Urothelium cell line (cell line): Measurements from ENCODE around the gene CSTPP1.
"Not testable (repeated sequence)": the region's sequence is repeated elsewhere in the genome, so short reads cannot be mapped to it uniquely, and the experiment has no call there.

Source experiments
- DNase-seq: peaks from one replicate; pipeline ENCODE4 v3.0.0; 2011; ENCODE audit warnings: low spot score, mixed read lengths
- FAIRE-seq: peaks from 2 replicates; lab custom pipeline; 2011; peaks lifted over from hg19 to GRCh38; lab: Jason Lieb, UNC

Gene CSTPP1

DNA sequence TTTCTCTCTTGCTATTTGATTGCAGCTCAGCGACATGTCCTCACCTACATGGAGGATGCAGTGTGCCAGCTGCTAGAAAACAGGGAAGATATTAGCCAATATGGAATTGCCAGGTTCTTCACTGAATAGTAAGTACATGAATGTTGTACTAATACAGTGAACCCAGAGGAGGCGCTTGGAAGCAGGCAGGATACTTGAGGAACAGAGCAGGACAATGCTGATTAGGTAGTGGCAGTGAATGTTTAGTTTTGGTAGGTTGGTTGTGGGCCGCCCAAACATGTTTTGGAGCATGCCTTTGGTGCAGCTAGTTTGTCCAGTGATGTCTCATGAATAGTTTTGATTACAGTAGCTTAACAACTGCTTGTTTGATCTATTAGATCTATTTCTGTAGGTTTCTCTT lies 50.6 kb downstream of the CSTPP1 start:
- DNase-seq: no peak
- no peak for FAIRE-seq

DNA sequence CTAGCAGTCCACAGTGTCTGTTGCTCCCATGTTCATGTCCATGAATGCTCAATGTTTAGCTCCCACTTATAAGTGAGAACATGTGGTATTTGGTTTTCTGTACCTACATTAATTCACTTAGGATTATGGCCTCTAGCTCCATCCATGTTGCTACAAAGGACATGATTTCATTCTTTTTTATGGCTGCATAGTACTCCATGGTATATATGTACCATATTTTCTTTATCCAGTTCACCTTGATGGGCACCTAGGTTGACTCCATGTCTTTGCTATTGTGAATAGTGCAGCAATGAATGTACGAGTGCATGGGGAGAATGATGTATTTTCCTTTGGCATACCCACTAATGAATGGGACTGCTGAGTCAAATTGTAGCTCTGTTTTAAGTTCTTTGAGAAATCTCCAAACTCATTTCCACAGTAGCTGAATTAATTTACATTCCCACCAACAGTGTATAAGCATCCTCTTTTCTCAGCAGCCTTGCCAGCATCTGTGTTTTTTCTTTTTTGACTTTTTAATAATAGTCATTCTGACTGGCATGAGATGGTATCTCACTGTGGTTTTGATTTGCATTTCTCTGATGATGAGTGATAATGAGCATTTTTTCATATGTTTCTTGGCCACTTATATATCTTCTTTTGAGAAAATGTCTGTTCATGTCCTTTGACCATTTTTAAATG lies 53.4 kb downstream of the CSTPP1 start:
- not testable (repeated sequence) for DNase-seq, FAIRE-seq

DNA sequence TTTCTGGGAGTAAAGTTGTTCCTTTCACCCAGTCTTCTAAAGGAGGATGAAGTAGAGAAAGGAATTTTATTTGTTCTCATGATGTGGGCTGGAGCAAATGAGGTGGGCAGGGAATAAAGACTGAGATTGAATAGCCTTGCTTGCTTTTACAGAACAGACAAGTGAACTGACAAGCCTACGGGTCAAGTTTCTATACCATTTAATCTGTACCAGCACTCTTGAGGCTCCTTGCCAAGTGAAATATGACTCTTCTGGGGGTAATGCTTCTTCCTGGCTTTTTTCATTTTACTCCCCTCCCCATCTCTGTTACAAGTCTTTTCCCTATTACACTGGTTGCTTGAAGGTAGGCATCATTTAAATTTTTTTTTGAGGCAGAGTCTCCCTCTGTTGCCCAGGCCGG lies 54.8 kb downstream of the CSTPP1 start:
- FAIRE-seq: no peak
- no peak for DNase-seq

DNA sequence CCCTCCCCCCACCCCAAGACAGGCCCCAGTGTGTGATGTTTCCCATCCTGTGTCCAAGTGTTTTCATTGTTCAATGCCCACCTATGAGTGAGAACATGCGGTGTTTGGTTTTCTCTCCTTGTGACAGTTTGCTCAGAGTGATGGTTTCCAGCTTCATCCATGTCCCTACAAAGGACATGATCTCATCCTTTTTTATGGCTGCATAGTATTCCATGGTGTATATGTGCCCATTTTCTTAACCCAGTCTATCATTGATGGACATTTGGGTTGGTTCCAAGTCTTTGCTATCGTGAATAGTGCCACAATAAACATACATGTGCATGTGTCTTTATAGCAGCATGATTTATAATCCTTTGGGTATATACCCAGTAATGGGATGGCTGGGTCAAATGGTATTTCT lies 55.8 kb downstream of the CSTPP1 start:
- not testable (repeated sequence) for FAIRE-seq, DNase-seq

DNA sequence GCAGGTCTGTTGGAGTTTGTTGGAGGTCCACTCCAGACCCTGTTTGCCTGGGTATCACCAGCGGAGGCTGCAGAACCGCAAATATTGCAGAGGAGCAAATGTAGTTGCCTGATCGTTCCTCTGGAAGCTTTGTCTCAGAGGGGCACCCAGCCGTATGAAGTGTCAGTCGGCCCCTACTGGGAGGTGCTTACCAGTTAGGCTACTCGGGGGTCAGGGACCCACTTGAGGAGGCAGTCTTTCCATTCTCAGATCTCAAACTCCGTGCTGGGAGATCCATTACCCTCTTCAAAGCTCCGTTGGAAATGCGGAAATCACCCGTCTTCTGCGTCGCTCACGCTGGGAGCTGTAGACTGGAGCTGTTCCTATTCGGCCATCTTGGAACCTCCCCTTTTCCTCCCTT lies 61.2 kb downstream of the CSTPP1 start:
- DNase-seq, FAIRE-seq: not testable (repeated sequence)

DNA sequence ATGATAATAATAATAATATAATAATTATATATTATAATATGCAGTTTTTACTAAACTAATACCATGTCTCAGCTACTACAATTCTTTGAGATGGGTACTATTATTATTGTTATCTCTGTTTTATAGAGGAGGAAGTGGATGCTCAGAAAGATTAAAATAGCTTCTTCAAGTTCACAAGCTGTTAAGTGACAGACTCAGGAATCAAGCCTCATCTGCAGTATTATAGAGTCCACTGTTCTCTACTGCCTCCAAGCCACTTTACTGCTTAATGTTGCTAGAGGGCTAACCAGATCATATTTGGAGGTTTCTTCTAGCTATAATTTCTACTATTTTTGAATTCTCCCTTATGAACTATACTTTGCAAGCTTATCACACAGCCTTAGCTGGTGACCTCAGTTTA lies 62.7 kb downstream of the CSTPP1 start:
- no peak for FAIRE-seq
- DNase-seq: no peak

DNA sequence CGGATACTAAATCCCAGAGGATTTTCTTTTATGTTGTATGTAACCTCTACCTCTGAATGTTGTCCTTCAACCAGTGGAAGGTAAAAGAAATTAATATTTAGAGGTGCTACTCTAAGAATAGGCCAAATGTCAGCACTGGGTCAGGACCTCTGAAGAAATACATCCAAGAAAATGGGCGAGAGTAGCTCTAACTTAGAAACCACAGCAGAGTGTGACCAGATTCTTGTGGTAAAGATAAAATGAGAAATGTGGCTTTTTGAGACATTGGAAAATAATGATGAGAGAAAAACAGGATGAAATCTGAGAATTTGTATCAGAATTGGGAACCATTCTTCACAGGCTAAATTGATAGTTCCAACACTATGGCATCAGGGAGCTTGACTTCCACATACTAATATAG lies 63.5 kb downstream of the CSTPP1 start:
- FAIRE-seq: no peak
- no peak for DNase-seq

DNA sequence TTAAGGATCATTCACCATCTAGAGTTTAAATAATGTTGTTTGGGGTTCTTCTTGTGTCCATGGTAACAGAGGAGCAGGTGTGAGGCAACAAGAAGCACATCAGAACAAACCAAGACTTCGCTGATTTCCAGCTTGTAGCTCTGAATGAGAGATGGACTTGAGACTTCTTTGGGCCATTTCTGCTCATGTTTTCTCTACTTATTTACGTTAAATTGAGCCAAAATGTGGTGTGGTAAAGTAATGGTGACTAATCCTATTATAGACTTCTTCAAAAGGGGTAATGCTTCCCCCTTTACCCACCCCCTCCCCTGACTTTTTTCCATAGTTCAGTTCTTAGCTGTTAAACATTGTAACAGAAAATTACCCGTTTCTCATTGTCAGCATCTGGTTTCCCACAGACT lies 65.2 kb downstream of the CSTPP1 start:
- FAIRE-seq: no peak

DNA sequence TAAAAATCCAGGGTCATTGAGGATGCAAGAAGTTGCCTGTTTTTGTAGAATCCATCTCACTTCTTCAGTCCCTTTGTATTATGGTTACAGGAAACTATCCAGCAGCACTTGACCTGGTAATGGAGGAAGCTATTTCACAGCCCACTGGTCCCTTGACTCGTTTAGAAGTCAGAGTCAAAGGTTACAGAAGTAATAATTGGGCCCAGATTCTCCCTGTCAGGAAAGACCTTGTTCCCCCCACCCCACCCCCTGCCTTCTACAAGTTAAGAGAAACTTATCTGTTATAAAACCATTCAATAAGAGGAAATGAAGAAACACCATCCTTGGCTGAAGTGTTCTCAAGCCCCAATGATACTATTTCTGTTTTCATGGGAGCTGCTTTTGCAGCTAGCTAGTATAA lies 65.8 kb downstream of the CSTPP1 start:
- DNase-seq (no peak), FAIRE-seq (no peak)

More for the DNA sequence above, 65.2 kb downstream of the CSTPP1 start:
- no peak for DNase-seq

DNA sequence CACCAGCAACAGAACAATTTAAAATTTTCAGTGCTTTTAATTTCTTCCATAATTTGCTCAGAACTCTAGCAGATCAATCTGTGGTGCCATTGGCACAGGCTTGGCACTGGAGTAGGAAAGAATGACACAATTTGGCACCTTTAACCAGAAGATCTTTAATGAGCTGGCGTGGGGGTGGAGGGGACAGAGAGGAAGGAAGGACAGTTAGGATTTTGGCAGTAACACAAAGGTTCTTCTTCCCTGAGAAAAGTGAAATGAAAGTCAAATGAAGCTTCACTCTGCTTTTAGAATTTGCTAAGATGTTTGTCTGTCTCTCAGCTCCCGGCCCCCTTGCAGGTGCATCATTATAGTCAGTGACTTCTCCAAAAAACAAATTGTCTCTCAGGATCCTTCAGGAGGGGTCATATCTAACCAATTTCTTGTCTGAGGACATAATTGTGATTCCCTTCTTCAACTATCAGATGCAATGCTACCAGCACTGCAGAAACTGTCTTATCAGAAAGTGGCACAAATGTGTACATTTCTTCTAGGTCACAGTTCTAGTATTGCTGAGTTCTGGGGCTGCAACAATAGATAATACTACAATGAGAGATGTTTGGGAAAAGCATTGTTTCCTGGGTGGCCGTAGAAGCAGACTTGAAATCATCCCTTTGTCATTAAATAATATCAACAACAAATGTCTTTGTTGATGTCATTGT lies 66.8 kb downstream of the CSTPP1 start:
- DNase-seq: no peak
- no peak for FAIRE-seq

DNA sequence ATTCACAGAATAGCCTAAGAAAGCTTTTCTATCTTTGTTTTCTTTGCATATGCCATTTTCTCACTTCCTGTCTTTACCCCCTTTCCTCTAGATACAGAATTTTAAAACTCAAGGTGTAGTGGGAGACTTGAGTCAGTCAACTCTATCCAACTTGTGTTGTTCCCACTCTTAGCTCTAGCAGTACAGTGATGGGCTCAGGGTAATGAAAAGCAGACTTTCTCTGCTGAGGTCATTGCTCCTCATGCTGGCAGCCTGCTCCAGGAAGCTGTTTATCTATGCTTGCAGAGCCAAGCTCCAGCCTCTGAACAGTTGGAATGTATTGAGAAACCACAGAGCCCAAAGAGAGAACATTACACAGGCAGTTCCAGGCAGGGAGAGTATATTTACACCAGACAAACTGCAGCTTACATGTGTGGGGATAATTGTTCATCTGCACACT lies 68.1 kb downstream of the CSTPP1 start:
- DNase-seq (peak; percentile 31), FAIRE-seq (no peak)

DNA sequence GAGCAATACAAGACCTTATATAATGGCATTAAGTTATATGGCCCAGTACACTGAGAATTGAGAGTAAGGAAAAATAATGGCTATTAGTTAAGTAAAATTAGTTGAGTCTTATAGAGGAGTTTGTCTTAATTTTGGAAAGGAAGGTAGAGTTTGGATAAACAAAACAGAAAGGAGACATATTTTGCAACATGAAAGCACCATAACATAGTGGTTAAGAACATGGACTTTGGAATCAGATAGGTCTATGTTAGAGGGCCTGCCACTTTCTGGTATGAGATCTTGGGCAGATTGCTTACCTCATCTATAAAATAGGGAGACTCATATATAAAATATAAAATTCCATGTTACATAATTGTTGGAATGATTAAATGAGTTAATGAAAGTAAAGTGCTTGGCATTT lies 68.9 kb downstream of the CSTPP1 start:
- FAIRE-seq (no peak), DNase-seq (no peak)

DNA sequence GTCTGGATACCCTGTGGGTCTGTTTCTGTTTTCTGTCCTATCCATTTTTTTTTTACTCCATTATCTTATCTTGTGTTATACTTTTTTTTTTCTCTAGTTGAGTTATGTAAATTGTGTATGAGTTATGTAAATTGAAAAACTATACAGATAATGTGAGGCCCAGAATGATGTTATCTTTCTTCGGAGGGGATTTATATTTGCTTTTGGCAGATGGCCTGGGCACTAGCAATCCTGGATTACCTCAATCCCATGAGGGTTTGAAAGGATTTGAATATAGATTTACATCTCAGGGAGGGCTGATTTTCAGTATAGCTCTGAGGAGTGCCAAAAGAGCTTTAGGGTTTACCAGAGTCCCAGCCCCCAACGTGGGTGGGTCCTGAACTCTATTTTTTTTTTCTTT lies 71.0 kb downstream of the CSTPP1 start:
- no peak for FAIRE-seq
- no peak for DNase-seq

DNA sequence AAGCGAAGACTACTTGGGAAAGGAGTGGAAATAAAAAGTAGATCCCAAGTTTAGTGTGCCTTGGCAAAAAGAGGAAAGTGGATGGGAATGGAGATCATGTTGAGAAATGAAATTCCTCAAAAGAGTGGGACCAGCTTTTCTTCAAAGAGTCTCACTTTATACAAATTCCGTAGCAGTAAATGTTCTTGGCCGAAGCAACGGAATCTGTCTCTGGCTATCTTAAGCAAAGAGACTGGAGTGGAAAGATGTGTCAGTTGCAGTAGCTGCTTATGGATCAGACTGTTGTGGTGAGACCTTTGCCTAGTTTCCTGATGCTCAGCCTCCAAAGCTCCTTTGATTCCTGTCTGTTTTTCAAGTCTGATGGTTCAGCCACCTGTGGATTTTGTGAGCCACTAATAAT lies 73.6 kb downstream of the CSTPP1 start:
- FAIRE-seq (no peak), DNase-seq (no peak)

DNA sequence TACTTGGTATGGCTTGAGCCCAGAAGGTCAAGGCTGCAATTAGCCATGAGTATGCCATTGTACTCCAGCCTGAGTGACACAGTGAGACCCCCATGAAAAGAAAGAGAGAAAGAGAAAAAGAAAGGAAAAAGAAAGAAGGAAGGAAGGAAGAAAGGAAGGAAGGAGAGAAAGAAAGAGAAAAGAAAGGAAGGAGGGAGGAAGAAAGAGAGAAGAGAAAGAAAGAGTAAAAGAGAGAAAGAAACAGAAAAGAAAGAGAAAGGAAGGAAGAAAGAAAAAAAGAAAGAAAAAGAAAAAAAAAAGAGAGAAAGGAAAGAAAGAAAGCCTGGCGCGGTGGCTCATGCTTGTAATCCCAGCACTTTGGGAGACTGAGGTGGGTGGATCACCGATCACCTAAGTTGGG lies 77.5 kb downstream of the CSTPP1 start:
- FAIRE-seq (no peak), DNase-seq (no peak)

DNA sequence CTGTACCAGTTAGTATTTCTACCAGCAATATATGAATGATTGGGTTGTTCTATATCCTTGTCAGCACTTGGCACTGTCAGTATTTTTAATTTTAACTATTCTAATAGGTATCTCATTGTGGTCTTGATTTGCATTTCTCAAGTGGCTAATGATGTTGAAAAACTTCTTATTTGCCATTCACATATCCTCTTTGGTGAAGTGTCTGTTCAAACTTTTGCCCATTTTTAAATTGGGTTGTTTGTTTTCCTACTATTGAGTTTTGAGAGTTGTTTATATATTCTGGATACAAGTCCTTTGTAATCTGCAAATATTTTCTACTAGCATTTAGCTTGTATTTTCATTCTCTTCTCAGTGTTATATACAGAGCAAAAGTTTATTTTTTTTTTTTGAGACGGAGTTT lies 82.1 kb downstream of the CSTPP1 start:
- FAIRE-seq: no peak
- DNase-seq: no peak

DNA sequence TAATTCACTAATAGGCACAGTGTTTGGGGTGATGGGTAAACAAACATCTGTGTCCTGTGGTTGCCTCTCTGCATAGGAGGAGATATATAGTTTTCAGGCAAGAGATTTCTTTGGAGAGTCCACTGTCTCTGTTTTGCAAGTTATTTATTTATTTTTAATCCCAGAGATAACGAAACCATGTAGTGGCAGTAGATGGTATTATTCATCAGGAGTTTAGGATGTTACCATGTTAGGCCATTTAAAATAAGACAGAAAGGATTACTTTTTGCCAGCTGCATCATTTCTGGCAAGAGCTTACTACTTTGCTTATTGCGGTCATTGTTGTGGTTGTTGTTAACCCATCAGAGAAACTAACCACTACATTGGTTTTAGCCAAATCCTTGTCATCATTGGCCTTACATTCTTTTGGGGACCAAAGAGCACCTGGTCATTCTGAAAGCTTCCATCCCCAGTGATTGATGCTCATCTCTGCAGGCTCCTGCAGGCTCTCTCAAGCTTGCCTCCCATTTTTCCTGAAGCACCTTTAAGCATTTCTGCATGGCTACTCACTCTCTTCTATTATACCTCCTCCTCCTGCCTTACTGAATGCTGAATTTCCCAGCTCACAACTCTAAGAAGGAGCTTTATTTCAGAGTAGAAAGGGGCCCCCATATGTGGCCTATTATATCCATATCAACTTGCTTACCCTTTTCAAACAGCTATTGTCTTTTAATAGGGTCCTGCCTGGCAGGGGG lies 84.4 kb downstream of the CSTPP1 start:
- no peak for FAIRE-seq
- no peak for DNase-seq

DNA sequence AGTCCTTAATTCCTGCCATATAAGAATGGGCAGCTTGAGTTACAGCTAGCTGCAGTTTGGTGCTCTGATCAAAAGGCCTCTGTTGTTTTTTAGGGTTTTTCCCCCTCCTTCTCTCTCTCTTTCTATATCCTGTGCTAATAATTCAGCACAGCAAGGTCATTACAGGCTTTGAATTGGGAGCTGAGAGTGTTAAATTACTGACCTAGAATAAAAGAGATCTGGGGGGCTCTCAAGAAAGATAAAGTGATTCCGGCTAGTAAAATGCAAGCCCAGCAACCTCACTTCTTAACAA lies 84.9 kb downstream of the CSTPP1 start:
- FAIRE-seq (no peak), DNase-seq (no peak)

DNA sequence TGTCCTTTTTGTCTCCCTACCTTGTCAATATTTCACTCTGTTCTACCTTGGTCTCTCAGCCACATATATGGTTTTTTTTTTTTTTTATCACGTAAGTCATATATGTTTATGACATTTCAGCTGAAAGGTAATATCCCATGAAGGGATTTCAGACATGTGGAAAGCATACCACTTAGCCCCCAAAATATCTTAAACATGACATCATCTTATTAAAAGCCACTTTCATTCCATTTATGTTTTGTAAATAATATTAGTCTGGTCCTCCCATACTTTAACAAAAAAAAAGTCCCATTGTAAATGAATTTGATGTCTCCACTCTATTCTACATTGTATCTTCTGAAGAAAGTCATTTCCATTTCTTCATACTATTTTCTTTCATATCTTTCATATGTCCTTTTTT lies 85.4 kb downstream of the CSTPP1 start:
- DNase-seq: no peak
- no peak for FAIRE-seq

DNA sequence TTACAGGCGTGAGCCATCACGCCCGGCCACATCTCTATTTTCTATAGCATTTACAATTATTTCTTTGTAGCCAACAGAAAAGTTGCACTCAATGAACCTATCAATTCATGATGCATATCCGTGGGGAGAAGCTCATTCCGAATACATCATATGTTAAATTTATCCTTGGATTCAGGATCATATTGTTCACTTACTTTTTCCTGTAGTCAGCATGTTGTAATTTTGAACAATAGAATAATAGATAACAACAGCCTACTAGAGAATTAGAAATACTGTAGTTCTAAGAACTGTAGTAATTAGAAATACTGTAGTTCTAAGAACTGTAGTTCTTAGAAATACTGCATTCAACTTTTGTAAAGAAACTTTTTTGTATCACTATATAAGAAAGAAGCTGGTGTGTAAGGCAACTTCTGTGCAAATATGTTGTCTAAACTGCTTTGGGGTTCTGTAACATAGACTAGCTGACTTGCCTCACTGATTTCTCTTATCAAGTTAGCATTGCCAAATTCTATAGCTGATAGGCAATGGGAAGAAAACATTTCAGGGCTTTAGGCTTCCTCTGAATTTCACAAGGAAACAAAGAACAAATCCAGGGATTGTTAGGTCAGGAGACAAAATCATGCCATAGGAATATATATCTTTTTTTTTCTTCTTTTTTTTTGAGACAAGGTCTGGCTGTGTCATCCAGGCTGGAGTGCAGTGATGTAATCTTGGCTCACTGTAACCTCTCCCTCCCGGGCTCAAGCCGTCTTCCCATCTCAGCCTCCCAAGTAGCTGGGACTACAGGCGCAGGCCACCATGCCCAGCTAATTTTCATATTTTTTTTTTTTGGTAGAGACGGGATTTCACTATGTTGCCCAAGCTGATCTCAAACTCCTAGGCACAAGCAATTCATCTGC lies 91.9 kb downstream of the CSTPP1 start:
- DNase-seq: no peak
- FAIRE-seq: no peak

DNA sequence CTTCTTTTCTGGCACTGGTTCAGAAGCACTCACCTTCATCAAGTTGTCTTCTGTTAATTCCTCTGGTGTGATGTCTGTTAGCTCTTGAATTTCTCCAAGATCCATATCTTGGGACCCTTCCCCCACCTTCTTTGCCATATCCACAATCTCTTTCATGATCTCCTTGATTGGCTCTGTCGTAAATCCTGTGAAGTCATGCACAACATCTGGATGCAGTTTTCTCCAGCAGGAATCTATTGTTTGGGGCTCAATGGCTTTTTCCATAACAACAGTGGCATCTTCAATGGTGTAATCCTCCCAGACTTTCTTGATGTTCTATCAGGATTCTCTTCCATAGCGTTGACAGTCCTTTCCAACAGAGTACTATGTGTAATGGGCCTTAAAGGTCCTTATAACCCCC lies 96.9 kb downstream of the CSTPP1 start:
- FAIRE-seq (no peak), DNase-seq (no peak)
